Activated T-helper 2 cell treated with anti-CD3 and anti-CD28 coated beads, Interferon-gamma antibody, Interleukin-2, Interleukin-4, amounts not matched to agents 10 μg/mL and 5 μg/mL and 100 μg/mL, durations not matched to agents 14 hours and 24 hours and 36 hours (primary cell): Measurements from ENCODE around the gene DPPA4. TPM values are rescaled to one million over a fixed set of nuclear protein-coding genes. Genes with fewer than 3 reads are reported as not detected.

Experiments
- DNase-seq: peaks from one replicate; pipeline ENCODE4 v3.0.0; 2021; ENCODE audit warnings: low spot score
- H3K27ac Mint-ChIP-seq: one replicate; pipeline ENCODE4 v1.8.0; 2021; ENCODE audit warnings: mixed read lengths
- H3K27me3 Mint-ChIP-seq: one replicate; pipeline ENCODE4 v1.8.0; 2021; ENCODE audit warnings: low read depth, mixed read lengths
- H3K36me3 Mint-ChIP-seq: one replicate; pipeline ENCODE4 v1.8.0; 2021; ENCODE audit warnings: low read depth, mixed read lengths
- H3K4me1 Mint-ChIP-seq: one replicate; pipeline ENCODE4 v1.8.0; 2021; ENCODE audit warnings: low read depth, mixed read lengths
- H3K4me3 Mint-ChIP-seq: one replicate; pipeline ENCODE4 v1.8.0; 2021; ENCODE audit warnings: low read depth, mild to moderate bottlenecking, moderate library complexity, mixed read lengths
- H3K9me3 Mint-ChIP-seq: one replicate; pipeline ENCODE4 v1.8.0; 2021; ENCODE audit warnings: mixed read lengths
- intact Hi-C: fragments of 100-400 bp; cut with micrococcal nuclease; formaldehyde crosslinking; loops from one replicate; pipeline ENCODE4 v1.15.1; 2023
- total RNA-seq: library from RNA; stranded (reverse); gene quantifications from 2 replicates; pipeline ENCODE4 v1.2.3, GENCODE V29; 2022

DPPA4 gene
- total RNA-seq, 1 donor from 2014 or later: not detected

DNA sequence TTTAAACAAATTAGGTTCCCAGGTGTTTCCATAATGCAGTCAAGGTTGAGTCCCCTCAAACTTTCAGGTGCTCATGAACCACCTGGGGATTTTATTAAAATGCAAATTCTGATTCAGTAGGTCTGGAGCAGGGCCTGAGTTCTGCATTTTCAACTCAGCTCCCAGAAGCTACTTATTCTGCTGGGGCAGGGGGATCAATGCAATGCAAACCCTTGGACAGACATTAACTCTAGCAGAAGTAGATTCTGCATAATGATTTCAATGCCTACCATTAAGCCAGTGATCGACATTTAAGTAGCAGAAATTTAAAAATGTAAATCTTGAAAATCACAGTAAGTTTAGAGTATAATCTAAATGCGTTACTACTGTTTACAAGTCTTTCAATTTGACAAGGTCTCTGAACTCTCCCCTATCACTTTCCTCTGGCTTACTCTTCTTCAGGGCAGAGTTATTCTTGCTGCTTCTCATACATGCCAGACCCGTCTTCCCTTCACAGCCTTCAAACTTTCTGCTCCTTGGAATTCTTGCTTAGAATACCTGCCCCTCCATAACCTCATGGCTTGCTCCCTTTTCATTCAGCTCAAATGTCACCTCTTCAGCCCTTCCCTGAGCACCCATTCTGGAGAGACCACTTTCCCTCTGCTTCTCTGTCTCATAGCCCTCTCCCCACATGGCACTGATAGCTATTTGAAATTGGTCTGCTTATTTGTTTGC is 19.3 kb upstream of the DPPA4 start:
- Mint-ChIP-seq H3K27ac (no peak overlapping the region), H3K9me3 (no peaks in the 10 kb centered on the region)
- no peak for DNase-seq

DNA sequence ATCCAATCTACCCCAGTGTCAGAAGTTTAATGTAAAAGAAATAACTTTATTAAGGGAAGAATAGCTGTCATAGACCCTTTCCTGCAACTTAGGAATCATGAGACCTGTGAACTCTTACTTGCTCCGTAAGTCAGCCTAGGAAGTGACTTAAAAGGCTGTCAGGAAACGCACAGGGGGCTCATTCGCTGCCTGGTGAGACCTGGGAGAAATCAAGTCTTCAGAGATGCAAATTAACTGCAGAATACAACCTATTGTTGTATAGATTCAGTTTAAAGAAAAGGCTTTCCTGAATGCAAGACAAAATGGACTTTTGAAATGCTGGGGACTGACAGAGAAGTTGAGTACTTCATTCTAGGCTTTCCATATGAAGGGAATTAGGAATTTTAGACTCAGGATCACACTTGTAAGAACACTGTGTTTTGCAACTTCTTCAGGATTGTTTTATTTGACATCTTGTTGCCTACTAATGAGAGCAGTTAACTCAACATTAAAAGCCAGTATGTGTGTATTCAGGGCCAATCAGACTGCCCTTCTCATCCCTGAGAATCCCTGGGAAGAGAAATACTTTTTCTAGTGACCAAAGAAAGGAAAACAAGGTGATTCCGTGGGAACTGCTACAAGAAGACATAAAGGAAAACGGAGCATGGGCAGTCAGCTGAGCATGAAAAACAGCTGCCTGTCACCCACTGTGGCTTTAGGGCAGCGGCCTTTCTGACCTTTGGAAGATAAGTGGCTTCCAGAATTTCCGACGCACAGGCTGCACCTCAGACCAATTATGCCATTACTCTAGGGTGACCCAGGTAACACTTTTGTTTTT is 18.5 kb upstream of the DPPA4 start:
- DNase-seq: no peak
- Mint-ChIP-seq H3K9me3 (no peaks in the 10 kb centered on the region), H3K27me3 (peaks cover 2% of the 10 kb centered on the region), H3K36me3 (no peaks in the 10 kb centered on the region), H3K4me1 (no peaks in the 10 kb centered on the region), H3K27ac (no peak overlapping the region), H3K4me3 (no peak overlapping the region)
- intact Hi-C loops: no loop called here

More for the DNA sequence above, 19.3 kb upstream of the DPPA4 start:
- no peaks in the 10 kb centered on the region for H3K4me1 Mint-ChIP-seq
- H3K4me3 Mint-ChIP-seq: no peak overlapping the region
- intact Hi-C loops: no loop called here
- no peaks in the 10 kb centered on the region for H3K36me3 Mint-ChIP-seq
- peaks cover 2% of the 10 kb centered on the region for H3K27me3 Mint-ChIP-seq

DNA sequence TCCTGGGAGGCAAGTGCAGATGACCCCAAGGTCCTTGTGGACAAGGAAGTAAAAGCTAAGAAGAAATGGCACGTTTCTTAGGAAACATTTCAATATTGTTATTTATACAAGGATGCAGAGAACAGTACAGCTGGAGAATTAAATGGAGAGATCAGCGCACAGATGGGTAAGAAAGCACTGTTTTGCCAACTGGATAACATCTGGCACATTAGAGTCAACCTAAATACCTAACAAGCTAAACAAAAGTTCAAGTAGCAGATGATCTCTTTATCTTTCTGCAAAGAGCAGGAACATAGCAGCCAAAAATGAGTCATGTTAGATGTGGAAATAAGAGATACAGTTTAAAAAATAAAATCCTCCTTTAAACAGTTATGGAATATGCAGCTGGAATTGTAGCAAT is 15.7 kb upstream of the DPPA4 start:
- no peaks in the 10 kb centered on the region for H3K4me1 Mint-ChIP-seq
- peaks cover 2% of the 10 kb centered on the region for H3K27me3 Mint-ChIP-seq
- no peak overlapping the region for H3K27ac Mint-ChIP-seq
- H3K36me3 Mint-ChIP-seq: no peaks in the 10 kb centered on the region
- intact Hi-C loops: no loop called here
- no peak for DNase-seq
- H3K4me3 Mint-ChIP-seq: no peak overlapping the region
- no peaks in the 10 kb centered on the region for H3K9me3 Mint-ChIP-seq

DNA sequence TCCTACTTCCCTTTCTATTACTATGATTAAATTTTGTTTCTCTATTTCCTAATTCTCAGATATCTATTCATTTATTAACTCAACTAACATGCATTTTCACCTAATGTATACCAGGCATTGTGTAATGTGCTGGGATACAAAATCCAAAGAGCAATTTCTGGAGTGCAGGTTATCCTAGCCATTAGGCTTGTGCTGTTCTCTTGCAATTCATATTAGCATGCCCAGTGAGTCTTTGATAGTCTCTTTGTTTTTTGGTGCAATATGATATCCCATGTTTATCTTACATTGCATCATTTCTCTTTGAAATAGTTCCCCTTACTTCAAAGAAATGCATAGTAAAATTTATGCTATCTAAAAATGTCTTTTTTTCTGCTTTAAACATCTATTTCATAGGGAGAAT is 13.9 kb upstream of the DPPA4 start:
- intact Hi-C loops: no loop called here
- Mint-ChIP-seq H3K9me3 (no peaks in the 10 kb centered on the region), H3K36me3 (no peaks in the 10 kb centered on the region), H3K27me3 (peaks cover 2% of the 10 kb centered on the region), H3K4me1 (no peaks in the 10 kb centered on the region), H3K4me3 (no peak overlapping the region), H3K27ac (no peak overlapping the region)
- DNase-seq: no peak

DNA sequence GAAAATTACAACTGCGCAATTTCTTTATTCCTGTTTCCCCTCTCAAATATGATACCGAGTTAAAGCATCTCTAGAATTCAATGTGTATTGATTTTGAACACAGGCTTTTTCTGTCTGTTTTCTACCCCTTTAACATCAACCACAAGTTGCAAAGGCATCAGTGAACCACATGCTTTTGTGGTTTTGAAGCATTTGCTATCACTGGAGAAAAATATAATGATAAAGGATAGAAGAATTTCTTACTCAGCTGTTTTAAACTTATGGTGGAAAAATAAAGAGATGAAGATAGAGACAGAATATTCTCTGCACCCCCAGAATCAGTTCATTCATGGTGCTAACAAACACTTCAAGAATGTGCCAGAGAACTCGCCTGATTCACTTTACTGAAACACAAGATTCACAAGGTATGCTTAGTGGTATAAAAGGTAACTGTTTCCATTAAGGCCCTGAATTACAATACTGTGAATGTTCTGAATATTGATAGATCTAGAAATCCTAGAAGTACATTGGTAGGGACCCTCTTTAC is 9.5 kb upstream of the DPPA4 start:
- intact Hi-C loops: no loop called here
- no peaks in the 10 kb centered on the region for H3K4me1 Mint-ChIP-seq
- no peaks in the 10 kb centered on the region for H3K36me3 Mint-ChIP-seq

DNA sequence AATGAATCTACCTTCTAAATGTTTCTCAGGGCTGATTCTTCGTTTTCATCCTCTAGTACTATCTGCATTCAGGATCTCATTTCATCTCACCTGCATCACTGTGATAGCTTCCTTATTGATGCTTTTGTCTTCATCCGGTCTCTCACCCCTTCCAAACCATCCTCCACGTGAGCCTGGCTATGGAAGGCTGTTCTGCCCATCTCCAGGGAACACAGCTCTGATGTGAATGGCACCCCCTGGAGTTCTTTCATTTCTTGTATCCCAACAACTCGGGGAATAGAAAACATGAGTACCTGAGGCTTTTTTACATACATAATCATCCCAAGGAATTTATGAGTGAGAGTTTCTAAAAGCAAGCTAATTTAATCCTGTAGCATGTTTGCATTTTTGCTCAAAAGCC is 8.8 kb upstream of the DPPA4 start:
- H3K27ac Mint-ChIP-seq: no peak overlapping the region
- H3K36me3 Mint-ChIP-seq: no peaks in the 10 kb centered on the region
- H3K27me3 Mint-ChIP-seq: no peaks in the 10 kb centered on the region
- no peak for DNase-seq
- no peaks in the 10 kb centered on the region for H3K4me1 Mint-ChIP-seq
- no peaks in the 10 kb centered on the region for H3K9me3 Mint-ChIP-seq
- H3K4me3 Mint-ChIP-seq: no peak overlapping the region
- intact Hi-C loops: no loop called here

More for the DNA sequence above, 9.5 kb upstream of the DPPA4 start:
- DNase-seq: no peak
- Mint-ChIP-seq H3K27me3 (no peaks in the 10 kb centered on the region), H3K9me3 (no peaks in the 10 kb centered on the region), H3K4me3 (no peak overlapping the region), H3K27ac (no peak overlapping the region)

DNA sequence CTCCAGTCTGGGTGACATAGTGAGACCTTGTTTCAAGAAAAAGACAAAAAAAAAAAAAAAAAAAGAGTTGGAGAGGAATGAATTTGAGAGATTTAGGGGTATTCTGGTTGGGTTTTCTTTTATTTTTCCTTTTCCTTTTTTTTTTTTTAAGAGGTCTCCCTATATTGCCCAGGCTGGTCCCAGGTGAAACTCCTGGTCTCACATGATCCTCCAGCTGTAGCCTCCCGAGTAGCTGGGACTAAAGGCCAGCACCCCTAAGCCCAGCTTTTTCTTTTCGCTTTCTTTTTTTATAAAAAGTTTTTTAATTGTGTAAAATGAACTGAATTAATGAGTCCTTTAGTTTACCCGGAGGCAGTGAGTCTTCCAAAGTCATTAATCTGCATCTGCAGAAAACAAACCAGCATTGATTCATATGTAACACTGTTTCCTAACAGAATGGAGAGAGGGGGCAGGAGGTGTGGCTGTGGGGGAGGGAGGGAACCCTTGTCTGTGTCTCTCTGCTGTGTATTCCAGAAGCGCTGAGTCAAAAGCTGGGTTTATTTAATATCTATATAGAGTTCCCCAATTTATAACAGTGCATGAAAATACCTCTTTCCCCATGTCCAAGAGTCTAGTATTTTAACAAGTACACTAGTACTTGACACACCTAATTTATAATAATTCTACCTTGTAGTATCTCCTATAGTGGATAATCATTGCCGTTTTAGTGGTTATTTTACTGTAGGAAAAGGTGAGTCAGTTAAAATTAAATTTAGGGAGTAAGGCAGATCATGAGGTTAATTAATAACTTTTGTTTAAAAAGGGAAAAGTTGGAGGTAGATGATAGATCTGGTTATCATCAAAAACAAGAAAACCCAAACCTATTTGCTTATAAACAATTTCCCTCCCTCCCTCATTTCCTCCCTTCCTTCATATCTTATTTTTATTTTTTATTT is 2.6 kb upstream of the DPPA4 start:
- Mint-ChIP-seq H3K4me1 (peaks cover 2% of the 10 kb centered on the region), H3K27me3 (peaks cover 26% of the 10 kb centered on the region), H3K4me3 (no peak overlapping the region), H3K36me3 (no peaks in the 10 kb centered on the region), H3K27ac (no peak overlapping the region), H3K9me3 (no peaks in the 10 kb centered on the region)
- DNase-seq: no peak
- intact Hi-C loops: no loop called here

DNA sequence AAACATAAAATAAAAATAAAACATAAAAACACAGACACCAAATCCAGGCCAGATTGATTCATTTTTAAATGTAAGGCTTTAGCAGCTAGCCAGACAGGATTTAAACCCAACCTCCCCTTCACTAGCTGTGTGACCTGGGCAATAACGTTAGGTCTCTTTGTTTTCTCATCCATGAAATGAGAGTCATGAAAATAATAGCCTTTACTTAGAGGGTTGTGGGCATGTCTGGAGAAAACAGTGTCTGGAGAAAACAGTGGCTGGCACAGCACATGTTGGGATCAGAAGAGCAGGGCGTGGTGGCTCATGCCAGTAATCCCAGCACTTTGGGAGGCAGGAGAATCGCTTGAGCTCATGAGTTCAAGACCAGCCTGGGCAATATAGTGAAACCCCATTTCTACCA is 1.9 kb upstream of the DPPA4 start:
- Mint-ChIP-seq H3K4me3 (no peak overlapping the region), H3K9me3 (no peaks in the 10 kb centered on the region)
- no peak for DNase-seq

DNA sequence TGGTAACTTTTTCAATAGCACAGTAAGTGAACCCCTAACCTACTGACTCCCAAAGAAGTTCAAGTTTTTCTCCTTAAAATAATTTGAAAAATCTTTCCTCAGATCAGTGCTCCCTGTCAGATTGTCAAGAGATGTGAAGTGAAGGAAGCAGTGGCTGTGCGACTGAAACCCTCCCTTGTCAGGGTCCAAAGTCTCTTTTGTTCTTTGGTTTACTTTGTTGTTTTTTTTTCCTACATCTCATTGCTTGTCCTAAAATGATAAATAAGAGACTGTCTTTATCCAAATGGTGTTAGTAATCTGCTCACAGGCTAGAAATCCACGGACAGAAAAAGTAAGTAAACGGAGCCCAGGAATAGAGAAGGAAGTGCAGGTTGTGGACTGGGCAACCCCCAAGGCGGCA is 976 bp upstream of the DPPA4 start:
- H3K27me3 Mint-ChIP-seq: peaks cover 37% of the 10 kb centered on the region
- no peak for DNase-seq
- intact Hi-C loops: no loop called here
- H3K9me3 Mint-ChIP-seq: no peaks in the 10 kb centered on the region
- H3K27ac Mint-ChIP-seq: no peak overlapping the region
- no peaks in the 10 kb centered on the region for H3K36me3 Mint-ChIP-seq
- no peak overlapping the region for H3K4me3 Mint-ChIP-seq
- H3K4me1 Mint-ChIP-seq: peaks cover 2% of the 10 kb centered on the region

More for the DNA sequence above, 1.9 kb upstream of the DPPA4 start:
- intact Hi-C loops: no loop called here
- Mint-ChIP-seq H3K27me3 (peaks cover 32% of the 10 kb centered on the region), H3K4me1 (peaks cover 2% of the 10 kb centered on the region), H3K27ac (no peak overlapping the region), H3K36me3 (no peaks in the 10 kb centered on the region)

DNA sequence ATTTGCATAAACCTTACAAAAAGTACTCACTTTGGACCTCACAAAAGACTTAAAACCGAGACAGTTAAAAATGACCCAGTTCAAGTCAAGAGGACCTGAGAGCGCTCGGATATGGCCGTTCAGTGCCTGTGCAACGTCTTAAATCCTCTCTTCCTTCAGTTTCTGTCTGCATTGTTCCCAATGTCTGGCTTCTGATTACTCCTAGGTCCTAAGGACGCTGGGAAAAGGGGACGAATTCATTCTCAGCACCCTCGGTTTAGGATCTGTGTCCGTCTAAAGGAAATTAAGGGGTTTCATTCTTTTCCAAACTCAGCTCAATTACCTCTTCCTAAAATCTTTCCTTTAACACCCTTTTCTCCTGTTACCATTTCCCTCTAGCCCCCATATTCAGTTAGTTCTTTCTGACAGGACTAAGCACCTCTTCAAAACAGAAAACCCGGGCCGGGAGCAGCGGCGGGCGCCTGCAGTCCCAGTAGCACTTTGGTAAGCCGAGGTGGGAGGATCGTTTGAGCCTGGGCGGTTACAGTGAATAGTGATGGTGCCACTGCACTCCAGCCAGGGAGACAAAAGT is 970 bp downstream of the DPPA4 start:
- Mint-ChIP-seq H3K4me3 (peak overlapping the region; percentile 52), H3K9me3 (no peaks in the 10 kb centered on the region), H3K4me1 (peaks cover 2% of the 10 kb centered on the region), H3K27ac (no peak overlapping the region), H3K27me3 (peaks cover 37% of the 10 kb centered on the region), H3K36me3 (no peaks in the 10 kb centered on the region)
- no peak for DNase-seq
- intact Hi-C loops: no loop called here

DNA sequence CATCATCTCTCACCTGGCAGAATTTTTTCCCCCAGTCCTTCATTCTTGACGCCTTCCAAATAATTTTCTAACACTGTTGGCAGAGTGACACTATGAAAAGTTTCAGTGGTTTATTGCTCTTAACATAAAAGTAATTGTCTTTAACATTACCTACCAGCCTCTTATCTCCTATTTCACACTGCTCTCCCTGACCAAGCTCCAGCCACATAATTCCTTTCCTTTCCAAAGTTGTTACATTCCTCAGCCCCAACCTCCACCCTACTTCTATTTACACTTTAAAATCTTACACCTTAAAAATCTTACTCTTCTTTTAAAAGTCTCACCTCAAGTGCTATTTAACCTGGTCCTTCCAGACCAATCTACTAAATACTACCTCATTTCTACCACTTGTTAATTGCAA is 2.8 kb downstream of the DPPA4 start:
- H3K27ac Mint-ChIP-seq: no peak overlapping the region
- peaks cover 37% of the 10 kb centered on the region for H3K27me3 Mint-ChIP-seq
- H3K4me1 Mint-ChIP-seq: peaks cover 2% of the 10 kb centered on the region

DNA sequence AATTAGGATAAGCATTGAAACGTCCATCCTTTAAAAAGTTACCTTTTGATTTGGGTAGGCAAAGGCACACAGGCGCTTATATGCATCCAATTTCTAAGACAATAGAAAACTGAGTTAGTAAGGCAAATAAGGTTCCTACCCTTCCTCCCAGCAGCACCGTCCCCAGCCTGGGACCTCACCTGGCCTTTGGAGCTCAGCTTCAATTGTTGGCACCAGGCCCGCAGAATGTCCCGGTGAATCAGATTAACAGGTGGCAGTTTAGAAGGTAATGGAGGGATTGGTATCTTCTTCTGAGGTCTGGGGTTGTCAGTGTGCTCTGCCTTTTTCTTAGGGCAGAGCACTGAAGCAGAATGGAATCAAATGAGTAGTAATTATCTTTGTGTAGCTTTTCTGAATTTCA is 5.7 kb downstream of the DPPA4 start:
- intact Hi-C loops: no loop called here
- H3K9me3 Mint-ChIP-seq: no peaks in the 10 kb centered on the region
- no peak overlapping the region for H3K27ac Mint-ChIP-seq
- H3K4me3 Mint-ChIP-seq: no peak overlapping the region
- peaks cover 22% of the 10 kb centered on the region for H3K27me3 Mint-ChIP-seq
- H3K36me3 Mint-ChIP-seq: no peaks in the 10 kb centered on the region
- DNase-seq: no peak
- H3K4me1 Mint-ChIP-seq: peaks cover 2% of the 10 kb centered on the region

More for the DNA sequence above, 2.8 kb downstream of the DPPA4 start:
- DNase-seq: no peak
- H3K36me3 Mint-ChIP-seq: no peaks in the 10 kb centered on the region
- H3K4me3 Mint-ChIP-seq: no peak overlapping the region
- no peaks in the 10 kb centered on the region for H3K9me3 Mint-ChIP-seq
- intact Hi-C loops: no loop called here
